Spleen (tissue), 11 donors: Measurements from ENCODE around the gene TOP3B. TPM values are rescaled to one million over a fixed set of nuclear protein-coding genes. Genes with fewer than 3 reads are reported as not detected.

Source experiments
- DNase-seq: peaks from one replicate; pipeline ENCODE4 v3.0.0-alpha.2; 2020
- H3K27ac ChIP-seq, 8 donors: fragments of 200-600 bp; sonication (generic) in 7 of 8; 1 replicate in 4 of 8; 2 replicates in 4 of 8; pipeline versions ENCODE4 v1.5.0 to v1.8.0; 2016 to 2021; ENCODE audit warnings: inconsistent platforms in 4 of 8, mild to moderate bottlenecking in 4 of 8, moderate library complexity in 1 of 8
- H3K27me3 ChIP-seq, 7 donors: fragments of 200-600 bp; sonication (generic) in 6 of 7; replicated peaks in 1 of 7; 1 replicate in 4 of 7; 2 replicates in 3 of 7; pipeline versions ENCODE4 v1.5.0 to v1.8.0; 2016 to 2021; ENCODE audit warnings: inconsistent platforms in 3 of 7, mild to moderate bottlenecking in 1 of 7
- H3K36me3 ChIP-seq, 6 donors: fragments of 200-600 bp; sonication (generic) in 5 of 6; 1 replicate in 4 of 6; 2 replicates in 2 of 6; pipeline versions ENCODE4 v1.5.0 to v1.8.0; 2016 to 2021; ENCODE audit warnings: inconsistent platforms in 2 of 6
- H3K4me1 ChIP-seq, 6 donors: fragments of 200-600 bp; sonication (generic) in 5 of 6; 1 replicate in 3 of 6; 2 replicates in 3 of 6; pipeline versions ENCODE4 v1.5.0 to v1.8.0; 2016 to 2021; ENCODE audit warnings: inconsistent platforms in 3 of 6
- H3K4me3 ChIP-seq, 8 donors: fragments of 200-600 bp; sonication (generic) in 7 of 8; 1 replicate in 4 of 8; 2 replicates in 4 of 8; pipeline versions ENCODE4 v1.5.0 to v1.8.0; 2016 to 2021; ENCODE audit warnings: inconsistent platforms in 4 of 8, mild to moderate bottlenecking in 4 of 8, moderate library complexity in 2 of 8
- H3K9me3 ChIP-seq, 8 donors: fragments of 200-600 bp; sonication (generic) in 7 of 8; 1 replicate in 4 of 8; 2 replicates in 4 of 8; pipeline versions ENCODE4 v1.5.0 to v1.8.0; 2016 to 2021; ENCODE audit warnings: inconsistent platforms in 4 of 8
- CTCF ChIP-seq, 11 experiments: fragments of 200-600 bp in 7 of 11; fragments of 450-650 bp in 4 of 11; sonication (generic) in 4 of 11; IDR thresholded peaks in 8 of 11; conservative IDR thresholded peaks in 3 of 11; 1 replicate in 7 of 11; 2 replicates in 4 of 11; pipeline versions ENCODE4 v1.4.0 to v1.8.0; 2016 to 2021; ENCODE audit warnings: antibody characterized with exemption in 11 of 11, inconsistent platforms in 4 of 11, mild to moderate bottlenecking in 1 of 11
- POLR2A ChIP-seq, 3 donors: fragments of 450-650 bp; IDR thresholded peaks; one replicate each; pipeline ENCODE4 v1.5.1; 2017; ENCODE audit warnings: antibody characterized with exemption in 3 of 3, mild to moderate bottlenecking in 1 of 3
- POLR2AphosphoS5 ChIP-seq, 3 donors: sonication (generic); formaldehyde crosslinking; IDR thresholded peaks; one replicate each; pipeline ENCODE4 v1.5.1; 2017; ENCODE audit warnings: antibody characterized with exemption in 3 of 3
- WGBS, 5 donors: extraction: QIAGEN DNeasy Blood & Tissue Kit in 3 of 5; methylation state at CpG; one replicate each; pipeline versions ENCODE4 v1.1.5 to v1.1.7; 2013 to 2018; 5-methylcytosine and 5-hydroxymethylcytosine counted together
- intact Hi-C: fragments of 100-400 bp; cut with DNase I; formaldehyde crosslinking; loops from one replicate; pipeline ENCODE4 v1.15.0; 2023; ENCODE audit warnings: low total_unique reads
- polyA plus RNA-seq, 3 donors: library from polyadenylated mRNA; stranded (reverse); fragments of 200-250 nt; gene quantifications; one replicate each; pipeline ENCODE4 v1.2.1, GENCODE V29; 2013
- total RNA-seq, 7 donors: library from RNA; depleted of rRNA in 3 of 7; stranded (reverse); fragments of >200 nt in 3 of 7; fragmentation: NEBNext Ultra II Directional in 4 of 7; extraction: Animal tissue kit (Norgen Biotek cat#: 25700) in 4 of 7; gene quantifications; one replicate each; pipeline versions ENCODE4 v1.1.0 to v1.2.1, GENCODE V29; 2016 to 2021
- donor health status: healthy with polysubstance abuse.
- donor health status: DM: no; HTN: no; CAD: no; lungs with moderate emphysema.
- donor health status: DM: no; HTN: no; CAD: no.
- donor health status: Bipolar disorder and iron deficiency.
- donor health status: healthy.
- donor health status: DM: no; HTN: no; CAD: no.
- donor health status: DM: yes; HTN: yes; CAD: no.

The TOP3B gene
- total and polyA plus RNA-seq, 10 donors, result 12.6 to 66.4 (median 46.7) TPM

- Histone ChIP-seq H3K9me3 (no peaks in the 10 kb centered on the region), H3K27ac (no peak overlapping the region), H3K36me3 (peaks cover 0 to 100% (median 98%) of the 10 kb centered on the region in 6 donors), H3K4me1 (peaks cover 0 to 9% (median 0%) of the 10 kb centered on the region in 6 donors), H3K4me3 (no peak overlapping the region), H3K27me3 (no peaks in the 10 kb centered on the region)
- no peak for TF ChIP-seq CTCF (IDR thresholded peaks at IDR 0.05 in 8 of 11, conservative IDR thresholded peaks at IDR 0.05 in 3 of 11)
- TF ChIP-seq POLR2A (IDR thresholded peaks at IDR 0.05), result no peak
- no peak for TF ChIP-seq POLR2AphosphoS5 (IDR thresholded peaks at IDR 0.05)
- 91 to 99% (median 96%) methylated on average over 5 of the region's 5 CpGs for WGBS, 5 donors
- intact Hi-C loops, result no loop called here
- no peak for DNase-seq
These were observed 14.0 kb downstream of the TOP3B start for GRCh38 chr22:21968452-21969129.

- intact Hi-C loops, result no loop called here
- DNase-seq, result no peak
- Histone ChIP-seq H3K4me1 (peaks cover 0 to 9% (median 0%) of the 10 kb centered on the region in 6 donors), H3K4me3 (no peak overlapping the region), H3K27me3 (no peaks in the 10 kb centered on the region), H3K27ac (no peak overlapping the region), H3K36me3 (peaks cover 0 to 100% (median 98%) of the 10 kb centered on the region in 6 donors), H3K9me3 (no peaks in the 10 kb centered on the region)
- 95 to 97% (median 95%) methylated on average over 6 to 7 of the region's 7 CpGs for WGBS, 5 donors
- TF ChIP-seq POLR2A (IDR thresholded peaks at IDR 0.05) (no peak), POLR2AphosphoS5 (IDR thresholded peaks at IDR 0.05) (no peak), CTCF (IDR thresholded peaks at IDR 0.05 in 8 of 11, conservative IDR thresholded peaks at IDR 0.05 in 3 of 11) (no peak)
These were observed 14.8 kb downstream of the TOP3B start for GRCh38 chr22:21967693-21968271.

GRCh38 chr22:21966643-21967516 lies 15.7 kb downstream of the TOP3B start:
- H3K27ac ChIP-seq, result no peak overlapping the region
- no peaks in the 10 kb centered on the region for H3K9me3 ChIP-seq
- 92 to 96% (median 94%) methylated on average over 16 of the region's 16 CpGs for WGBS, 5 donors
- peaks cover 0 to under 1% (median 0%) of the 10 kb centered on the region in 6 donors for H3K4me1 ChIP-seq
- H3K36me3 ChIP-seq, result peaks cover 0 to 100% (median 98%) of the 10 kb centered on the region in 6 donors
- TF ChIP-seq POLR2A (IDR thresholded peaks at IDR 0.05) (no peak), POLR2AphosphoS5 (IDR thresholded peaks at IDR 0.05) (no peak), CTCF (IDR thresholded peaks at IDR 0.05 in 8 of 11, conservative IDR thresholded peaks at IDR 0.05 in 3 of 11) (no peak)
- intact Hi-C loops, result no loop called here
- no peak overlapping the region for H3K4me3 ChIP-seq
- H3K27me3 ChIP-seq, result no peaks in the 10 kb centered on the region
- no peak for DNase-seq
